Measurements from ENCODE around the gene POMT1.

The POMT1 gene, protein sequence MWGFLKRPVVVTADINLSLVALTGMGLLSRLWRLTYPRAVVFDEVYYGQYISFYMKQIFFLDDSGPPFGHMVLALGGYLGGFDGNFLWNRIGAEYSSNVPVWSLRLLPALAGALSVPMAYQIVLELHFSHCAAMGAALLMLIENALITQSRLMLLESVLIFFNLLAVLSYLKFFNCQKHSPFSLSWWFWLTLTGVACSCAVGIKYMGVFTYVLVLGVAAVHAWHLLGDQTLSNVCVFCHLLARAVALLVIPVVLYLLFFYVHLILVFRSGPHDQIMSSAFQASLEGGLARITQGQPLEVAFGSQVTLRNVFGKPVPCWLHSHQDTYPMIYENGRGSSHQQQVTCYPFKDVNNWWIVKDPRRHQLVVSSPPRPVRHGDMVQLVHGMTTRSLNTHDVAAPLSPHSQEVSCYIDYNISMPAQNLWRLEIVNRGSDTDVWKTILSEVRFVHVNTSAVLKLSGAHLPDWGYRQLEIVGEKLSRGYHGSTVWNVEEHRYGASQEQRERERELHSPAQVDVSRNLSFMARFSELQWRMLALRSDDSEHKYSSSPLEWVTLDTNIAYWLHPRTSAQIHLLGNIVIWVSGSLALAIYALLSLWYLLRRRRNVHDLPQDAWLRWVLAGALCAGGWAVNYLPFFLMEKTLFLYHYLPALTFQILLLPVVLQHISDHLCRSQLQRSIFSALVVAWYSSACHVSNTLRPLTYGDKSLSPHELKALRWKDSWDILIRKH

DNA sequence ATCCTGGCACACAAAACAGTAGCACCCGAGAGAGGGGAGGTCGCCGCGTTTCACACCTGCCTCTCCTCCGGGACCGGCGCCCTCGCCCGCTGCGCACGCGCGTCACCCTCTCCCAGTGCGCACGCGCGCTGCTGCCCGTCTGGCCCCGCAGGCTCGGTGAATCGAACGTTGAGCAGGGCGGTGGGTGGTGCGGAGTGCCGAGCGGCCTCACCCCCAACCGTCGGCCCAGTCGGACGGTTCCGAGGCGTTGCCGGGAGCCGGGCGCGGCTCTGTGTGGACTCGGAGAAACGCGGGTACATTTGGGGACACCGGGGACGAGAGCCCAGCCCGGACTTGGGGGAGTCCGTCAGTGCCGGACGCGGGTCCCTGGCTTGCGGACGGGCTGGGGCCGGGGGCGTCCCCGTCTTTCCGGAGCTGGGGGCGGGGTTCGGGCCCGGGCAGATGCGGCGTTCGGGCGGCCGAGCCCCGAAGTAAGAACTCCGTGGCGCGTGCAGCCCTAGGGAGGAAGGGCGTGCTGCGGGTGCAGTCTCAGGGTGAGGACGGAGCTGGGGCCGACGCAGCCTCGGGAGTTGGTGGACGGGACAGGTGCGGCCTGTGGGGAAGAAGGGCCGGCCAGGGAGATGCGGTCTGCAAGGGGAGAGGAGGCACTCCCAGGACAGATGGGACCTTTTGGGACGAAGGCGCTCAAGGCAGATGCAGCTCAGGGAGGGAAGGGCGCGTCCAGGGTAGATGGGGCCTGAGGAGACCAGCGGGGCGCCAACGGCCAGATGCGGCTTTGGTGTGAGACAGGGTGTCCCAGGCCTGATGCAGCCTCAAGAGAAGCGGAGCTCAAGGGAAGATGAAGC, at the start of gene POMT1:
TSS of gene POMT1 (plus strand) at position 138 of the 845 bp plus-strand sequence. CDS start 1,301 bp downstream, outside the sequence.
- in situ Hi-C loops (cut with MboI; ENCODE audit: low sequenced_read_pairs), result no loop called here

DNA sequence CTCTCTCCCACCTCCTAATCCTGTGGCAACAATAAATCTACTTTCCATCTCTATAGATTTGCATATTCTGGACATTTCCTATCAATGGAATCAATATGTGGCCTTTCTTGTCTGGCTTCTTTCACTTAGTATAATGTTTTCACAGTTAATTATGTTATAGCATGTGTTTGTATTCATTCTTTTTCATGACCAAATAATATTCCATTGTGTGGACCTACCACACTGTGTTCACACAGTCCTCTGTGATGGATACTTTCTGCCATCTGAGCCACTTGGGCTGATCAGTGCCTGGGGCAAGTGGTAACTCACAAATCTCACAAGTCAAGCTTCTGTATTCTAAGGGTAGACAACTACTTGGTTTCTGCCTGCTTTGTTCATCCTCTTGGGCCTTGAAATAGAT, 48.7 kb upstream of the POMT1 start:
- in situ Hi-C loops (cut with MboI; ENCODE audit: low sequenced_read_pairs), result loop anchor here (25.0 kb wide), 1 partner anchor 267 kb away; no protein-coding TSS in a partner anchor

DNA sequence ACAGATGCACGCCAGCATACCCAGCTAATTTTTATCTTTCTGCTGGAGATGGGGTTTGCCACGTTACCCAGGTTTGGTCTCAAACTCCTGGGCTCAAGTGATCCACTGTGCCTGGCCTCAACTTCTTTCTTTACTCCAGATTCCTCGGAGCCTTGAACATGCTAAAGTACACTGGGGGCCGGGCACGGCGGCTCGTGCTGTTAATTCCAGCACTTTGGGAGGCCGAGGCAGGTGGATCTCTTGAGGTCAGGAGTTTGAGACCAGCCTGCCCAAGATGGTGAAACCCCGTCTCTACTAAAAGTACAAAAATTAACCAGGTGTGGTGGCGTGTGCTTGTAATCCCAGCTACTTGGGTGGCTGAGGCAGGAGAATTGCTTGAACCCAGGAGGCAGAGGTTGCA, 47.1 kb upstream of the POMT1 start:
- in situ Hi-C loops (cut with MboI; ENCODE audit: low sequenced_read_pairs), result loop anchor here (25.0 kb wide), 1 partner anchor 268 kb away; no protein-coding TSS in a partner anchor

DNA sequence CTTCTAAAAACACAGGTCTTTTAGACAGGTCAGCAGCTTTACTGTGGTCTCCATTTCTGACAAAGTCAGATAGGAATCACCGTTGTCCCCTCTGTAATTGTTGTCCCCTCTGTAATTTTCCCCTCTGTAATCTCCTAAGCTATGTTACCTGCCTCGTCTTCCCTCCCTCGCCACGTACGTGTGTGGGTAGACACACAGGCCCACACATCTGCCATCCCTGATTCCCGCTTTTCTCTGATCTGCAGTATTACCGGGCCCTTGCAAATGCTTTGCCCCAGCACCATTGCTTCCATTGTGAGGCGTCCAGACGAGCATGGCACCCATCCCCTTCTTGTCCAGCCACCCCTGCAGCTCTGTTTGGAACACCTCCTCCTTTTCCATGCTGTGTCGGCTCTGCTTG, 45.0 kb upstream of the POMT1 start:
- in situ Hi-C loops (cut with MboI; ENCODE audit: low sequenced_read_pairs), result loop anchor here (25.0 kb wide), 1 partner anchor 270 kb away; no protein-coding TSS in a partner anchor

DNA sequence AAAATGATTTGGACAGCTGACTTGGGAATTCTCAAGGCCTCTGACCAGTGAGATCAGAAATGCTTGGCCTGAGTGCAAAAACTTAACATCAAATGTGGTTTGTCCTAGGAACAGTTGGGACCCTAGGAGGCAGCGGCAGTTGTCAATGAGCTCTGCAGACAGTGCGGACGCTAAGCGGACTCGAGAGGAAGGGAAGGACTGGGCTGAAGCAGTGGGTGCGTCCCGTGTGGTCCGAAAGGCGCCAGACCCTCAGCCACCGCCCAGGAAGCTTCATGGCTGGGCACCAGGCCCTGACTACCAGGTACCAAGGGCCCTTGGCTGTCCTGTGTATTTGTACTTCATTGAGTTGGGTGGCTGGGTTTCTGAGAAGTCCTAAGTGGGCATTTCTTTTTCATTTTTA, 43.7 kb upstream of the POMT1 start:
- in situ Hi-C loops (cut with MboI; ENCODE audit: low sequenced_read_pairs), result loop anchor here (25.0 kb wide), 1 partner anchor 272 kb away; no protein-coding TSS in a partner anchor

DNA sequence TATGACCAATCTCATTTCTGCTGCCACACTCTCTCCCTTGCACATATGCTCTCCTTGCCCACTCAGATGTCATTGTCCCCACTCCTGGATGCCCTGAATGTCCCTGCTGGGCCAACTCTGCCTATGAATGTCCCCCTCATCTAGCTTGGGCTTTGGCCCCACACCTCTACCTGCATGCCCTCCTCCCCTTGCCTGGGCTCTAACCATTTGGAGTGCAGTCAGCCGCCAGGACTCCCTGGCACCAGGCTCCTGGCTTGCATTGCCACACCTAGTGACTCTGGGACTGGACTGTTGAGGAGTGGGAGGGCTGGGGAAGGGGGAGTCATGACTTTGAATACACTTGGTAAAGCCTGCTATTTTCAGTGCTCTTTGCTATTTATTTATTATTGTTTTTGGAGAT, 41.6 kb upstream of the POMT1 start:
- in situ Hi-C loops (cut with MboI; ENCODE audit: low sequenced_read_pairs), result loop anchor here (25.0 kb wide), 1 partner anchor 274 kb away; no protein-coding TSS in a partner anchor

DNA sequence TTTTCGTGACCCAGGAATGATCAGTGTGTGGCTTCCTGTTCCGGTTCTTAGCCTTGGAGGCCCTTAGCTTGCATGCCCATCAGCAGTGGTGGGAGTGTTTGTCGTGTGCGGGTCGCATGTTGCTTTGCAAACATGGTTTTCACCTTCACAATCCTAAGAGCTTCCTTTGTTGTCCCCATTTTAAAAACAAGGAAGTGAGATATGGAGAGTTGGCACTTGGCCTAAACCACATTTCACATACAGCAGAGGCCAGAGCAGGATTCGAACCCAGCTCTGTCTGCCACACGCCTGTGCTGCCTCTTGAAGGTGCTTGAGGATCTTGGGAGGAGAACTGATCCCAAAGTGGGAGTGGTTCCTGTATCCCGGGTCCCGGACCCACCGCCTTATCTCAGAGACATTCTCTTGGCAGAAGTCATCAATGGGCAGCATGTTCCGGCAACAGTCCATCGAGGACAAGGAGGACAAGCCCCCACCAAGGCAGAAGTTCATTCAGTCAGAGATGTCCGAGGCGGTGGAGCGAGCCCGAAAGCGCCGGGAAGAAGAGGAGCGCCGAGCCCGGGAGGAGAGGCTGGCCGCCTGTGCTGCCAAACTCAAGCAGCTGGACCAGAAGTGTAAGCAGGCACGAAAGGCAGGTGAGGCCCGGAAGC, 38.2 kb upstream of the POMT1 start:
- in situ Hi-C loops (cut with MboI; ENCODE audit: low sequenced_read_pairs), result loop anchor here (25.0 kb wide), 1 partner anchor 277 kb away; no protein-coding TSS in a partner anchor

DNA sequence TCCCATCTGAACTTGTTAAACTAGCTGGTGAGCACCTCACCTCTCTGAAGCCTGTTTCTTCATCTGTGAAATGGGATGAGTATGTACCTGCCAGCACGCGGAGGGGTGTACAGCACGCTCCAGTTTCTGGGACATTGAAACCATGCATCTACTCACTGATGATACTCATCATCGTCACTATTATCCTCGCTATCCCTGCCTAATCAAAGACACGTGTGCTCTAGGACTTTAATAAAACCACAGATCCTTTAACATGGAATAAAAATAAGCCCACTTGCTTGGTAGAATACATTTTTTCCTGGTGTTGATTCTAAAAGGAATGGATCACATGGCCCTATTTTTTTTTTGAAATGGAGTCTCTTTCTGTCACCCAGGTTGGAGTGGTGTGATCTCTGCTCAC, 37.3 kb upstream of the POMT1 start:
- in situ Hi-C loops (cut with MboI; ENCODE audit: low sequenced_read_pairs), result loop anchor here (25.0 kb wide), 1 partner anchor 278 kb away; no protein-coding TSS in a partner anchor

DNA sequence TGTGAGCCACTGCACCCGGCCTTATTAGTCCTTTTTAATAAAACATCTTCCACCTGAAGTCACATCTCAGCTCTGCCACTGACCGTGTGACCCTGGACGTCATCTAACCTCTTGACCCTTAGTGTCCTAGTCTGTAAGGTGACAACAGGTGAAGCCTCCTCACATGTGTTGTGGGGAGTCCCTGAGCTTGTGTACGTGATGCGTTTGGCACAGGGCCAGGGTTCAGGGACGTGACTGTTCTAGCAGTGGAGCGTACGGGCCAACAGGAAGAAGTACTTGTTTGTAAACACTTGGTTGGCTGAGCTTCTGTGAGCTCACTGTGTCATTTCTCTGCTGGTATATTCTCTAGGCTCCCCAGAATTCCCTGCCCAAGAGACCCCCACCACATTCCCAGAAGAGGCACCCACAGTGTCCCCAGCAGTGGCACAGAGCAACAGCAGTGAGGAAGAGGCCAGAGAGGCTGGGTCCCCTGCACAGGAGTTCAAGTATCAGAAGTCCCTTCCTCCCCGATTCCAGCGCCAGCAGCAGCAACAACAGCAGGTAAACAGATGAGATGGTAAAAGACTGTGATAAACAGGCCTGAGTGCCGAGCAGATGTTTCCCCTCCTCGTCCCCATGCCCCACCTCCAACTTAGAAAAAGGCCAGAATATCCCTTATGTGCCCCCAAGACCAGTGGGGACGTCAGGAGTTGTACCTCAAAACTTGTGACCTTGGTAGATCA, 35.3 kb upstream of the POMT1 start:
- in situ Hi-C loops (cut with MboI; ENCODE audit: low sequenced_read_pairs), result loop anchor here (25.0 kb wide), 1 partner anchor 280 kb away; no protein-coding TSS in a partner anchor

DNA sequence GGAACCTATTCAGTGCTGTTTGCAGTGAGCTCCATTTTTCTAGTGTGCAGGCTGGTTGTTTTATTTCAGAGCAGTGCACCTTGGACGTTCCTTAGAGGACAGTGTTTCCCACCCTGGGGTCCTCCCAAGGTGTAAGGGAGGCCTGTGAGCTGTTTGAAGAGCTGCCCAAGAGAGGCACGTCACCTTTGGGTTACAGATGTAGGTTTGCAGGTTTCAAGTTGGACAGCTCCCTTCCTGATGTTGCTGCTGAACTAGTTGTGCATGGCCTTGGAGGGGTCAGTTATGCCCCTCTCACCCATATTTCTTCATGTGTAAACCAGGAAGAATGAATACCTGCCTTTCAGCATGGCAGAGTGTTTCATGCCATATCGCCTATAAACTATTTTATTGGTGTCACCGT, 34.7 kb upstream of the POMT1 start:
- in situ Hi-C loops (cut with MboI; ENCODE audit: low sequenced_read_pairs), result loop anchor here (25.0 kb wide), 1 partner anchor 281 kb away; no protein-coding TSS in a partner anchor

DNA sequence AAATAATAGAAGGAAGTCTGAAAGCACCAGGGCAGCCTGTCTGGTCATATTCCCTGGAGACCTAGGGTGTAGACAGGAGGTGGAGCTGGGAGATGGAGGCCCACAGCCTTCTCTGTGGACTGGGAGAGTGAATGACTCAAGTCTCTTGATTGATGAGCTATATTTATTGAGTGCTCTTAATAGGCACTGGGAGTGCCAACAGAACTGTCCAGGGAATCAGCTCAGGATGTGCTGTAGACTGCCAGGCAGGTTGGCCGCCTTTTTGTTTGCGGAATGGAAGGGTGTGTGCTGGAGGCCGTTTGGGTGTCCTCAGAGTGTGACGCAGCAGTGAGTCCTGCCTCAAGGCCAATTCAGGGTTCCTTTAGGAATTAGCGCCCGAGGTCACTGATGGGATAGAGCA, 33.4 kb upstream of the POMT1 start:
- in situ Hi-C loops (cut with MboI; ENCODE audit: low sequenced_read_pairs), result loop anchor here (25.0 kb wide), 1 partner anchor 282 kb away; no protein-coding TSS in a partner anchor

DNA sequence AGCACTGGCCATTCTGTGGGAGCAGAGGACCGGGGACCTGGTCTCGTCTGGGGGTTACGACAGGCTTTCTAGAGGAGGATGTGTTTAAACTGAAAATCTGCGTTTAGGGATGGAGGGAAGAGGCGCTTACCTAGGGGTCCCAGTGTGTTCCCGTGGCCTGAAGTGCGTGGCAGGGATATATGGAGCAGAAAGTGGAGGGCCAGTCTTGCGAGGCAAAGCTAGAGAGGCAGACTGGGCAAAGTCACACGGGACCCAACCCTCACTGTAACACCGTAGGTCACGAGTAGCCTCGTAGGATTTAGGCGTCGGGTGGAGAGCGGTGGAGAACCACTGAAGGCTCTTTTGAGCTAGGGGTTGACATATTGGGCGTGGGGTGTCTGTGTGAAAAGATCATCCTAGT, 32.8 kb upstream of the POMT1 start:
- in situ Hi-C loops (cut with MboI; ENCODE audit: low sequenced_read_pairs), result loop anchor here (25.0 kb wide), 1 partner anchor 283 kb away; no protein-coding TSS in a partner anchor

DNA sequence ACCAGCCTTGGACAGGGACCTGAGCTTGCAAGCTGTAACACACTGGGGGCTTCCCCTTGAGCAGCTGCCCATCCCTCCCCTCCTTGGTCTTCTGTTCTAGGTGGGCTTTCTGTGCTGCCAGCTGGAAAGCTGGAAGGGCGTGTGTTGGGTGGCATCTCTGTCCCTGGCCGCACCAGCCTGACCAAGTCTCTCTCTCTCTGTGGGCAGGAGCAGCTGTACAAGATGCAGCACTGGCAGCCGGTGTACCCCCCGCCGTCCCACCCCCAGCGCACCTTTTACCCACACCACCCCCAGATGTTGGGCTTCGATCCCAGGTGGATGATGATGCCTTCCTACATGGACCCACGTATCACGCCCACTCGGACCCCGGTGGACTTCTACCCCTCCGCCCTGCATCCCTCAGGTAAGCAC, 32.1 kb upstream of the POMT1 start:
- in situ Hi-C loops (cut with MboI; ENCODE audit: low sequenced_read_pairs), result loop anchor here (25.0 kb wide), 1 partner anchor 283 kb away; no protein-coding TSS in a partner anchor

DNA sequence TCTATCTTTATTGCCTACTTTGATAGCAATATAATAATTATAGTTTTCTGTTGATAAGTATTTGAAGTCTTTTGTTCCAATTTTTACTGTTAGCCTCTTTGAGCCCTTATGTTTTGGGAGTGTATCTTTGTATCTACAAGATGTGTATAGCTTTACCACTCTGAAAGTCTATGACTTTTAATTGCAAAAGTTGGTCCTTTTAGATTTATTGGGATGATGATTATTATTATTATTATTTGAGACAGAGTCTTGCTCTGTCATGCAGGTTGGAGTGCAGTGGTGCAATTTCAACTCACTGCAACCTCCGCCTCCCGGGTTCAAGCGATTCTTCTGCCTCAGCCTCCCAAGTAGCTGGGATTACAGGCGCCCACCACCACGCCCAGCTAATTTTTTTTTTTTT, 30.6 kb upstream of the POMT1 start:
- in situ Hi-C loops (cut with MboI; ENCODE audit: low sequenced_read_pairs), result loop anchor here (25.0 kb wide), 1 partner anchor 285 kb away; no protein-coding TSS in a partner anchor

DNA sequence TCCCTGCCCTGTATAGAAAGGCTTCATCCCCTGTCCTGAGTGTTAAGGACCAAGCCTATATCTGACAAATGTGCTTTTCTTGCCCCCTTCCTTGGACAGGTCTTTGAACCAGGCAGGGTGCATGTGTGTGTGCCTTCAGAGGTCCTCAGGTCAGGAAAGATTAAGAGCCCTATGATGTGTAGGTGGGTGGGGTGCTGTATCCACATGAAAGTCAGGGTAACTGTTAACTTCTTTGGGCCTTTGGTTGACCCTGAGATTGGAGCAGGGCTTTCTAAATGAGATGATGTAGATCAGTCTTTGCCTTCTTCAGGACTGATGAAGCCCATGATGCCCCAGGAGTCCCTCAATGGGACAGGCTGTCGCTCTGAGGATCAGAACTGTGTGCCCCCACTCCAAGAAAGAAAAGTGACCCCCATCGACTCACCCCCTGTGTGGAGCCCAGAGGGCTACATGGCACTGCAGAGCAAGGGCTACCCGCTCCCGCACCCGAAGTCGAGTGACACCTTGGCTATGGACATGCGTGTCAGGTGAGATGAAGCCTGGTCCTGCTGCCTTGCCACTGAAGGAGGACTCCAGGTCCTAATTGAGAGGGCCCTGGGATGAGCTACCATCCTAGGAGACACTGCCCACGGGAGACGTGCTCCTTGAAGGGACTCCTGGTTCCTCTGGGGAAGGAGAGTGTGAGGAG, 29.4 kb upstream of the POMT1 start:
- in situ Hi-C loops (cut with MboI; ENCODE audit: low sequenced_read_pairs), result loop anchor here (25.0 kb wide), 1 partner anchor 286 kb away; no protein-coding TSS in a partner anchor

DNA sequence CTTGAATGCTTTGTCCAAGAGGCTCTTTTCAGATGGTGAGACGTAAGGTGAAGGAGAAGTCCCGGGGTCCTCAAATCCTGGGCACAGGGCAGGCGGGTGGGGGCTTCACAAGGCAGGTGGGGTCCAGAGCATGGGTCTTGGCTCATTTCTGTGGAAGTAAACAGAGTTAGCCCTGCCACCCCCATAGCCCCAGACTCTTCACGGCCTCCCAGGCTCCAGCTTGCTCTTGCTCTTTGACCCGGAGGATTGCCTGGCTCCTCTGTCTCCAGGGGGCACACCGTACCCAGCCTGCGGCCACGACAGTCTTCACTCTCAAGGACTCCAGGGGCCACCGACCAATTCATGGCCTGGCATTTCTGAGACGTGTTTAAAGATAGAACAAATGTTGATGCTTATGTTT, 28.8 kb upstream of the POMT1 start:
- in situ Hi-C loops (cut with MboI; ENCODE audit: low sequenced_read_pairs), result loop anchor here (25.0 kb wide), 1 partner anchor 287 kb away; no protein-coding TSS in a partner anchor

DNA sequence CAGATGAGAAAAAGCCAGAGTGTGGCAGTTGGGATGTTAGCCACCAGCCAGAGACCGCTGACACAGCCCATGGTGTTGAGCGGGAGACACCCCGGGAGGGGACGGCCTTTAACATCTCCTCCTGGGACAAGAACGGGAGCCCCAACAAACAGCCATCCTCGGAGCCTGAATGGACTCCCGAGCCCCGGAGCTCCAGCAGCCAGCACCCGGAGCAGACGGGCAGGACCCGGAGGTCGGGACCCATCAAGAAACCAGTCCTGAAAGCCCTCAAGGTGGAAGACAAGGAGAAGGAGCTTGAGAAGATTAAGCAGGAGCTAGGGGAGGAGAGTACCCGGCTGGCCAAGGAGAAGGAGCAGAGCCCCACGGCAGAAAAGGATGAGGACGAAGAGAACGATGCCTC, 28.0 kb upstream of the POMT1 start:
- in situ Hi-C loops (cut with MboI; ENCODE audit: low sequenced_read_pairs), result loop anchor here (25.0 kb wide), 1 partner anchor 287 kb away; no protein-coding TSS in a partner anchor

Measured in HL-60/S4 treated with phorbol 12-myristate 13-acetate at 8.2 ng/mL for 4 days and 3 days (cell line).